ENCODE results near the gene UPK3B. TPM values are rescaled to one million over a fixed set of nuclear protein-coding genes. Genes with fewer than 3 reads are reported as not detected.
A peak's percentile ranks its signal among the peaks of the same experiment; 100 is the strongest.
"Not testable (repeated sequence)": the region's sequence is repeated elsewhere in the genome, so short reads cannot be mapped to it uniquely, and the experiment has no call there.

UPK3B gene
- total and polyA plus RNA-seq, 4 donors = 1.3 to 1.7 (median 1.6) TPM; not detected in 1

DNA sequence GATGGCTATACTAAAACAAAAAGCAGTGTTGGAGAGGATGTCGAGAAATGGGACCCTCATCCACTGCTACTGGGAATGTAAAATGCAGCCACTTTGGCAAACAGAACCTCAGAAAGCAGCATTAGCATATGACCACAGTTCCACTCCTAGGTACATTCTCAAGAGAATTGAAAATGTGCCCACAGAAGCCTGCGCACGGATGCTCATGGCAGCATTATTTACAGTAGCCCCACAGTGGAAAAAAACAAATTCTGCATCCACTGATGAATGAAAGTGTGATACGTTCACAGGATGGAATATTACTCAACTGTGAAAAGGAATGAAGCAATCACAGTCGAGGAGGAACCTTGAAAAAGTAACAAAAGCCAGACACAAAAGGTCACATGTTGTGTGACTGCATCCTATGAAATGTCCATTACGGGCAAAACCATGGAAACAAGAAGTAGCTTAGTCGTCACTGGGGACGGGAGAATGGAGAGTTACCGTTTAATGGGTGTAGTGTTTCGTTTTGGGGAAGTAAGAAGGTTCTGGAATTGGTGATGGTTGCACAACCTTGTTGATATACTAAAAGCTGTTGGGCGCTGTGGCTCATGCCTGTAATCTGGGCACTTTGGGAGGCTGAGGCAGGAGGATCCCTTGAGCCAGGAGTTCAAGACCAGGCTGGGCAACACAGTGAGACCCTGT lies 2.5 kb upstream of the UPK3B start:
- no peak for ATAC-seq (ENCODE audit: low FRiP score)
- H3K36me3 ChIP-seq (ENCODE audit: control insufficient read depth in 1 of 2, insufficient read depth in 2 of 2, low read length in 1 of 2) = peaks cover 0 to 2% of the 10 kb centered on the region in 2 donors
- no peaks in the 10 kb centered on the region for H3K27me3 ChIP-seq (ENCODE audit: control insufficient read depth in 1 of 2, insufficient read depth in 2 of 2, low read length in 1 of 2)
- DNase-seq = no peak
- no peaks in the 10 kb centered on the region for H3K9me3 ChIP-seq (ENCODE audit: control insufficient read depth, low read length)
- WGBS, 2 donors = 89 to 90% methylated on average over 11 of the region's 11 CpGs
- H3K27ac ChIP-seq (ENCODE audit: low read depth in 1 of 2, low read length in 2 of 2) = no peak overlapping the region
- H3K4me3 ChIP-seq (ENCODE audit: low read length in 2 of 2) = no peak overlapping the region
- H3K4me1 ChIP-seq (ENCODE audit: control insufficient read depth in 1 of 2, insufficient read depth in 2 of 2, low read length in 2 of 2) = no peaks in the 10 kb centered on the region
- intact Hi-C loops (cut with DNase I) = no loop called here

DNA sequence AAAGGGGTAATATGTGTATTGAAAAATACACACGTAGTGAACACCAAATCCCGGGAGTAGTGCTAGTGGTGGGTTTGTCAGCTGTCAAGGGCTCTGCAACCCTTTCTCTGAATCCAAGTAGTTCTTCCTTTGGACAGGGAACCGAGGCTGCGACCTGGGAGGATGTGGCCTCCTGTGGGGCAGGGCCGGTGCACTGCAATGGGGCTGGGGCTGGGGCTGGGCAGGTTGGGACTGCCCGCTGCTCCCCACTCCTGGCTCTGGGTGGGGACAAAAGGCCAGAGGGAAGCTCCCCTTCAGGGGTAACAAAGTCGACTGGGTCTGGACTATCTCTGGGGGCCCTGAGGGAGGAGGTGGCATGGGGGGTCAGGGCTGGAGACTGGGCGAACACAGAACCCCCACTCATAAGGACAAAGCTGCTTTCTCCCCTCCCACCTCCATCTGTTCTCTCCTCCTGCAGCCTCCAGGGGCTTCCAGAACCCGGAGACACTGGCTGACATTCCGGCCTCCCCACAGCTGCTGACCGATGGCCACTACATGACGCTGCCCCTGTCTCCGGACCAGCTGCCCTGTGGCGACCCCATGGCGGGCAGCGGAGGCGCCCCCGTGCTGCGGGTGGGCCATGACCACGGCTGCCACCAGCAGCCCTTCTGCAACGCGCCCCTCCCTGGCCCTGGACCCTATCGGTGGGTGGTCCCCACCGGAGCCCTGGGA lies 1.0 kb downstream of the UPK3B start:
- H3K36me3 ChIP-seq (ENCODE audit: control insufficient read depth in 1 of 2, insufficient read depth in 2 of 2, low read length in 1 of 2); intact Hi-C loops (cut with DNase I); H3K27ac ChIP-seq (ENCODE audit: low read depth in 1 of 2, low read length in 2 of 2); H3K4me3 ChIP-seq (ENCODE audit: low read length in 2 of 2); H3K27me3 ChIP-seq (ENCODE audit: control insufficient read depth in 1 of 2, insufficient read depth in 2 of 2, low read length in 1 of 2); DNase-seq; H3K9me3 ChIP-seq (ENCODE audit: control insufficient read depth, low read length); H3K4me1 ChIP-seq (ENCODE audit: control insufficient read depth in 1 of 2, insufficient read depth in 2 of 2, low read length in 2 of 2): not testable (repeated sequence)
- 75 to 77% methylated on average over 10 to 17 of the region's 24 CpGs for WGBS, 2 donors
- ATAC-seq (ENCODE audit: low FRiP score) = peak; percentile 3

DNA sequence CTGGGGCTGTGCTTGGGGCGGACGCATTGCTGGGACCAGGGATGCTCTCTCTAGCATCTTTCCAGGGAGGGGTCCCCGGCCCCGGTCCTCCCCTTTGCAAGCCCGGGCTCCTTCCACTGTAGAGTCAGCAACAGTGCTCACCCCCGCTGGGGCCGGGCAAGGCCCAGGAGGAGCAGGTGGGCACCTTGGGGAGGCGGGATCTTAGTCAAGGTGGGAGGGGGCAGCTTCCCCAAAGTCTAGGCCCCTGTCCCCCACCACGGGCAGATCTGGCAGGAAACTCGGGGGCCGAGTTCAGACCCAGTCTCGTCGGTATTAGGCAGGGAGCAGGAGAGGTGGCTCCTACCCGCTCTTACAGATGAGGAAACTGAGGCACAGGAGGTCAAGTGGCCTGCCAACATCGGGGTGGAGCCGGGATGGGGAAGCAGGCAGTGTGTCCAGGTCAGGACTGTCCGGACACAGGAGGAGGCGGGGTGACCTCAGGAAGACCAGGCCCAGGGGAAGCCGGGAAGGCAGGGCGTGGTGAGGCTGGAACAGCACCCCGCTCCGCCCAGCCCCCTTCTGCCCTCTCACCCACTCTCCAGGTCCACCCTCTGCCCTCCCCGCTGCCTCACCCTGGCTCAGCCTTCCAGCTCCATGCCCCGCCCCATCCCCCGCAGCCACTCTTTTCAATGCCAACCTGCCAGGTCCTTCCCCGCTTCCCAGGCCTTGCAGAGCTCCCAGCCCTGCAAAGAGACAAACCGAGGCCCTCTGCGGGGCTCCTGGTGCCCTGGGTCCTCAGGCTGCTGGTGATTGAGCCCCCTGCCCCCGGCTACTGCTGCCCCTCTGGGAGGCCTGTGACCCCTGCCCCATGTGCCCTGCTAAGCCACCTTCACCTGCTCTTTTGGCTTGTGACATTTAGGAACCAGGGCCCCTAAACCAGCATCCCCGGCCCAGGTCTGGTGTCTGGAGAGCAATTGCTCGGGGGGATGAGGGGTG lies 1.8 kb downstream of the UPK3B start:
- 86 to 92% methylated on average over 5 to 20 of the region's 31 CpGs for WGBS, 2 donors
- H3K27ac ChIP-seq (ENCODE audit: low read depth in 1 of 2, low read length in 2 of 2); H3K4me3 ChIP-seq (ENCODE audit: low read length in 2 of 2); H3K27me3 ChIP-seq (ENCODE audit: control insufficient read depth in 1 of 2, insufficient read depth in 2 of 2, low read length in 1 of 2); H3K9me3 ChIP-seq (ENCODE audit: control insufficient read depth, low read length); H3K36me3 ChIP-seq (ENCODE audit: control insufficient read depth in 1 of 2, insufficient read depth in 2 of 2, low read length in 1 of 2); H3K4me1 ChIP-seq (ENCODE audit: control insufficient read depth in 1 of 2, insufficient read depth in 2 of 2, low read length in 2 of 2); DNase-seq; intact Hi-C loops (cut with DNase I): not testable (repeated sequence)
- peak; percentile 72 for ATAC-seq (ENCODE audit: low FRiP score)

DNA sequence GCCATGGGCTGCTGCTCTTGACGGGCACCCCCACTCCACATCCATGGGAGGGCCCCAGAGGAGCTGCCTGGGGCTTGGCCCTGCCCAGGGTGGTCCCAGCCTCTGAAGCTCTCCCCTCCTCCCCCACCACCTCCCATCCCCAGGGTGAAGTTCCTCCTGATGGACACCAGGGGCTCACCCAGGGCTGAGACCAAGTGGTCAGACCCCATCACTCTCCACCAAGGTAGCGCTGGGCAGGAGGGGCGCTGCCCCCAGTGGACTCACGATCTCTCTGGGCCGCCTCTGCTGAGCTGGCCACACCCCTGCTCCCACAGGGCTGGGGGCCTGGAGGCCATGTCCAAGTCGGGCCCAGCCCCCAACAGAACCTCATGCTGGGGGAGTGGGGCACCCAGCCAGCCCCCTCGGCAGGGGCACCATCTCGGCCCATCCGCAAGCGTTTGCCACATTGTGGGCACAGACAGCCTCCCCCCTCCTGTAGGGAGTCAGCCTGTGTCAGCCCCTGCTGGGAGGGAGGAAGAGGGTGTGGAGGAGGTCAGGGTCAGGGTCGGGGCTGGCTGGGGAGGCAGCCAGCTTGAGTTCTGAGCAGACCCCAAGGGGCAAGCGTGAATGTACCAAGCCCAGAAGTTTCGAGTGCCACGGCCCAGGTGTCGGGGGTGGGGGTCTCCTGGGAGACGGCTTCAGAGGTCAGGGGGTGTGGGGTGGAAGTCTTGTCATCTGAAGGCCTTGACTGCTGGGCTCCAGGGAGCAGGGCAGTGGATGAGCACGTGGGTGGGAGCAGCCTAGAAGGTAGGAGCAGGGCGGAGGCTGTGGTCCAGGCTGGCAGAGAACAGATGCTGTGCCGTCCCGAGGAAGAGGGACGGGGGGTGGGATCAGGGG lies 2.8 kb downstream of the UPK3B start:
- DNase-seq (peak in 1 of 2 donors; percentile 40), ATAC-seq (ENCODE audit: low FRiP score) (no peak)
- intact Hi-C loops (cut with DNase I) = no loop called here
- no peaks in the 10 kb centered on the region for H3K27me3 ChIP-seq (ENCODE audit: control insufficient read depth in 1 of 2, insufficient read depth in 2 of 2, low read length in 1 of 2)
- no peaks in the 10 kb centered on the region for H3K4me1 ChIP-seq (ENCODE audit: control insufficient read depth in 1 of 2, insufficient read depth in 2 of 2, low read length in 2 of 2)
- no peaks in the 10 kb centered on the region for H3K9me3 ChIP-seq (ENCODE audit: control insufficient read depth, low read length)
- 56 to 61% methylated on average over 21 of the region's 21 CpGs for WGBS, 2 donors
- H3K36me3 ChIP-seq (ENCODE audit: control insufficient read depth in 1 of 2, insufficient read depth in 2 of 2, low read length in 1 of 2) = no peaks in the 10 kb centered on the region
- no peak overlapping the region for H3K27ac ChIP-seq (ENCODE audit: low read depth in 1 of 2, low read length in 2 of 2)
- no peak overlapping the region for H3K4me3 ChIP-seq (ENCODE audit: low read length in 2 of 2)

DNA sequence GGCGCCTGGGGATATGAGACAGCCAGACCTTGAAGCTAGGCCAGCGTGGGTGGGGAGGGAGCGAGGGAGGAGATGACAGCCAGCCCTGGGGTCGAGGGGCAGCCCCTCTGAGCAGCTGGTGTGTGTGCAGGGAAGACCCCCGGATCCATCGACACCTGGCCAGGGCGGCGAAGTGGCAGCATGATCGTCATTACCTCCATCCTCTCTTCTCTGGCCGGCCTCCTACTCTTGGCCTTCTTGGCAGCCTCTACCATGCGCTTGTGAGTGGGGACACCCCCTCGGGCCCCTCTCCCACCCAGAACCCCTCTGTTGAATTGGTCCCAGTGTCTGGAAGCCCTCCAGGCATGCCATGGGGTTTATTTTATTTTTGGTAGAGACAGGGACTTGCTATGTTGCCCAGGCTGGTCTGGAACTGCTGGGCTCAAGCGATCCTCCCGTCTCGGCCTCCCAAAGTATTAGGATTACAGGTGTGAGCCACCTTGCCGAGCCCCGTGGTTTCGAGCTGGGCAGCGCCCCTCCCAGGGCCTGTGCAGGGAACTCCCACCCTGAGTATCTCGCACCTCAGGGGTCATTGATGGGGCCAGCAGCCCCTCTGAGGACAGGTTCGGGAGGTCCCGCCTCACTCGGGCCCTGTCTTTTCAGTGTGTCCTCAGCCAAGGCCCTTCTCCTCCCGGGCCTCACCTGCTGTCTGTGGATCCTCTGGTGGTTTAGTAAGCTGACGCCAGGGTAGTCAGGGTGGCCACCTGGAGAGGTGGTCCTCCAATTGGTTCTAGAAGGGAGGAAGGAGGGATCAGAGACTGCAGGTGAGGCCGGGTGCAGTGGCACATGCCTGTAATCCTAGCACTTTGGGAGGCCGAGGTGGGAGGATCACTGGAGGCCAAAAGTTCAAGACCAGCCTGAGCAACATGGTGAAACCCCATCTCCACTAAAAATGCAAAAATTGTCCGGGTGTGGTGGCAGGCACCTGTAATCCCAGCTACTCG lies 3.8 kb downstream of the UPK3B start:
- H3K4me1 ChIP-seq (ENCODE audit: control insufficient read depth in 1 of 2, insufficient read depth in 2 of 2, low read length in 2 of 2) = no peaks in the 10 kb centered on the region
- H3K36me3 ChIP-seq (ENCODE audit: control insufficient read depth in 1 of 2, insufficient read depth in 2 of 2, low read length in 1 of 2) = no peaks in the 10 kb centered on the region
- H3K27me3 ChIP-seq (ENCODE audit: control insufficient read depth in 1 of 2, insufficient read depth in 2 of 2, low read length in 1 of 2) = no peaks in the 10 kb centered on the region
- 86 to 87% methylated on average over 28 to 29 of the region's 29 CpGs for WGBS, 2 donors
- H3K9me3 ChIP-seq (ENCODE audit: control insufficient read depth, low read length) = no peaks in the 10 kb centered on the region
- DNase-seq (peak; percentile 35 to 69), ATAC-seq (ENCODE audit: low FRiP score) (no peak)
- H3K4me3 ChIP-seq (ENCODE audit: low read length in 2 of 2) = no peak overlapping the region
- no peak overlapping the region for H3K27ac ChIP-seq (ENCODE audit: low read depth in 1 of 2, low read length in 2 of 2)
- intact Hi-C loops (cut with DNase I) = no loop called here

DNA sequence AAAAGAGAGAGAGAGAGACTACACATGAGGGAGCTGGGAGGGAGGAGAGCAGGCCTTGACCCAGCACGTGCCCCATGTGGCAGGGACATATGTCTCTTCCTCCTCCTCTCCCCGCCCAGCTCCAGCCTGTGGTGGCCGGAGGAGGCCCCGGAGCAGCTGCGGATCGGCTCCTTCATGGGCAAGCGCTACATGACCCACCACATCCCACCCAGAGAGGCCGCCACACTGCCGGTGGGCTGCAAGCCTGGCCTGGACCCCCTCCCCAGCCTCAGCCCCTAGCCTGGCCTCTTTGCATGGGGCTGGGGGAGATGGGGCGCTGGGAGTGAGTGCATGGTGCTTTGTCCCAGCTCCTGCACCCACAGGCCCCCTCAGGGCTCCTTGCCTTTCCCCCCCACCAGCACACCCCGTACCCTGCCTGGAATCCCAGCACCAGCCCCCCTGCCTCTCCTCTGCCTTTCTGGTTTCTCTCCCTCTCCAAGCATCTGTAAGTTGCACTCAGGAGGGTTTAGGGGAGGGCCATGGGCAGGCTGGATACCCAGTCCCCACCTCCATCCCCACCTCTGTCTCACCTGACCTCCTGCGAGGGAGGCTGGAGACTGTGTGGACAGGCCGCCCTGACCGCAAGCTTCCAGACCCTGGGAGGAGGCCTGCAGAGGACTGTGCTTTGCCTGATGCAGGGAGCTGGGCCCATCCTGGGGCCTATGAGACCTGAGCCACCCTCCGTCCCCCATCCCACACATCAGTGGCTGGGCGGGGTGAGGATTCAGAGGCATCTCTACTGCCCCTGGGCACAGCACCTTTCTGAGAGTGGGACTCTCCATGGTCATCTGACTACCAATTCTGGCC lies 4.8 kb downstream of the UPK3B start:
- no peak for ATAC-seq (ENCODE audit: low FRiP score)
- no peaks in the 10 kb centered on the region for H3K4me1 ChIP-seq (ENCODE audit: control insufficient read depth in 1 of 2, insufficient read depth in 2 of 2, low read length in 2 of 2)
- no peaks in the 10 kb centered on the region for H3K9me3 ChIP-seq (ENCODE audit: control insufficient read depth, low read length)
- H3K36me3 ChIP-seq (ENCODE audit: control insufficient read depth in 1 of 2, insufficient read depth in 2 of 2, low read length in 1 of 2) = no peaks in the 10 kb centered on the region
- H3K27me3 ChIP-seq (ENCODE audit: control insufficient read depth in 1 of 2, insufficient read depth in 2 of 2, low read length in 1 of 2) = no peaks in the 10 kb centered on the region
- no peak overlapping the region for H3K27ac ChIP-seq (ENCODE audit: low read depth in 1 of 2, low read length in 2 of 2)
- DNase-seq = peak; percentile 33 to 69
- intact Hi-C loops (cut with DNase I) = no loop called here
- no peak overlapping the region for H3K4me3 ChIP-seq (ENCODE audit: low read length in 2 of 2)
- 81 to 85% methylated on average over 13 to 16 of the region's 16 CpGs for WGBS, 2 donors

DNA sequence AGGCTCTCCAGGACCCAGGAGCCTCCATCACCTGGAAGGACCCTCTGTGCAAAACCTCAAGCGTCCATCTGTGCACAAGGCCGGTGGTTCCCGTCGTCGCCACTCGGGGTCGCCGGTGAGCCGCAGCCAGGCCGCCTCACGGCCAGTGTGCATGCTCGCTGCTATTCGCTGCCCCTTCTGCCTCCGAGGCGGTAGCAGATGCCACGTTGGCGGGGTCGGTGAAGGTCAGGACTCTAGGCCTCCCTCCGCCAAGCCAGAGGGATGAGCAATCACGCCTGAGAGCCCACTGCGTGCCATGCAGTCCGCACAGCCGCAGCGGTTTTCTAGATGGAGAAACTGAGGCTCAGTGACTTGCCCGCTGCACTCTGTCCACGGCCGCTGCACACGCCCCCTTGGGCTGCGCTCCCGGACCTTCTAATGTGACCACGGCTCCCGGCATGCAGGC lies 5.7 kb downstream of the UPK3B start:
- intact Hi-C loops (cut with DNase I) = no loop called here
- DNase-seq = peak in 1 of 2 donors; percentile 58
- no peaks in the 10 kb centered on the region for H3K4me1 ChIP-seq (ENCODE audit: control insufficient read depth in 1 of 2, insufficient read depth in 2 of 2, low read length in 2 of 2)

More for the DNA sequence above, 5.7 kb downstream of the UPK3B start:
- H3K36me3 ChIP-seq (ENCODE audit: control insufficient read depth in 1 of 2, insufficient read depth in 2 of 2, low read length in 1 of 2) = no peaks in the 10 kb centered on the region
- WGBS, 2 donors = 6 to 9% methylated on average over 25 to 32 of the region's 32 CpGs
- ATAC-seq (ENCODE audit: low FRiP score) = no peak
- no peaks in the 10 kb centered on the region for H3K27me3 ChIP-seq (ENCODE audit: control insufficient read depth in 1 of 2, insufficient read depth in 2 of 2, low read length in 1 of 2)
- no peak overlapping the region for H3K4me3 ChIP-seq (ENCODE audit: low read length in 2 of 2)
- H3K27ac ChIP-seq (ENCODE audit: low read depth in 1 of 2, low read length in 2 of 2) = no peak overlapping the region
- no peaks in the 10 kb centered on the region for H3K9me3 ChIP-seq (ENCODE audit: control insufficient read depth, low read length)

Measured in aorta (tissue), 5 donors.